HG02970 (cell line): ENCODE results near the gene ZNF236.

ENCODE experiments used
- ATAC-seq: cut with Tn5 transposase; IDR thresholded peaks from one replicate; pipeline ENCODE4 v1.9.1; 2021; ENCODE audit warnings: mild to moderate bottlenecking, moderate library complexity, moderate number of reproducible peaks; ENCODE audit not compliant: unreplicated experiment, low FRiP score

Gene ZNF236

GRCh38 chr18:76855594-76855993 is 33.2 kb downstream of the ZNF236 start:
- no peak for ATAC-seq

GRCh38 chr18:76857476-76857875 is 35.1 kb downstream of the ZNF236 start:
- ATAC-seq, result no peak

- no peak for ATAC-seq
Observed at GRCh38 chr18:76859474-76860339, 37.4 kb downstream of the ZNF236 start.

GRCh38 chr18:76860411-76860810 is 38.1 kb downstream of the ZNF236 start:
- no peak for ATAC-seq

GRCh38 chr18:76866666-76867065 is 44.3 kb downstream of the ZNF236 start:
- ATAC-seq, result no peak

GRCh38 chr18:76873311-76873710 is 51.0 kb downstream of the ZNF236 start:
- ATAC-seq, result no peak

- ATAC-seq, result no peak
Observed at GRCh38 chr18:76873713-76874112, 51.4 kb downstream of the ZNF236 start.

GRCh38 chr18:76874642-76875389 is 52.5 kb downstream of the ZNF236 start:
- no peak for ATAC-seq

GRCh38 chr18:76875390-76876325 is 53.3 kb downstream of the ZNF236 start:
- no peak for ATAC-seq

GRCh38 chr18:76878426-76878825 is 56.1 kb downstream of the ZNF236 start:
- no peak for ATAC-seq

- ATAC-seq, result no peak
Observed at GRCh38 chr18:76880026-76880425, 57.7 kb downstream of the ZNF236 start.

GRCh38 chr18:76881744-76882143 is 59.4 kb downstream of the ZNF236 start:
- no peak for ATAC-seq

- ATAC-seq, result no peak
Observed at GRCh38 chr18:76882146-76882545, 59.8 kb downstream of the ZNF236 start.

- no peak for ATAC-seq
Observed at GRCh38 chr18:76885001-76885400, 62.6 kb downstream of the ZNF236 start.

- ATAC-seq, result no peak
Observed at GRCh38 chr18:76886112-76886511, 63.8 kb downstream of the ZNF236 start.

- ATAC-seq, result no peak
Observed at GRCh38 chr18:76889091-76889699, 66.8 kb downstream of the ZNF236 start.

GRCh38 chr18:76892832-76893231 is 70.5 kb downstream of the ZNF236 start:
- ATAC-seq, result no peak

GRCh38 chr18:76894566-76895346 is 72.4 kb downstream of the ZNF236 start:
- no peak for ATAC-seq

- ATAC-seq, result no peak
Observed at GRCh38 chr18:76895498-76895897, 73.1 kb downstream of the ZNF236 start.
